ENCODE measurements around the gene CCNG1.

- TF ChIP-seq, protein P1, sequence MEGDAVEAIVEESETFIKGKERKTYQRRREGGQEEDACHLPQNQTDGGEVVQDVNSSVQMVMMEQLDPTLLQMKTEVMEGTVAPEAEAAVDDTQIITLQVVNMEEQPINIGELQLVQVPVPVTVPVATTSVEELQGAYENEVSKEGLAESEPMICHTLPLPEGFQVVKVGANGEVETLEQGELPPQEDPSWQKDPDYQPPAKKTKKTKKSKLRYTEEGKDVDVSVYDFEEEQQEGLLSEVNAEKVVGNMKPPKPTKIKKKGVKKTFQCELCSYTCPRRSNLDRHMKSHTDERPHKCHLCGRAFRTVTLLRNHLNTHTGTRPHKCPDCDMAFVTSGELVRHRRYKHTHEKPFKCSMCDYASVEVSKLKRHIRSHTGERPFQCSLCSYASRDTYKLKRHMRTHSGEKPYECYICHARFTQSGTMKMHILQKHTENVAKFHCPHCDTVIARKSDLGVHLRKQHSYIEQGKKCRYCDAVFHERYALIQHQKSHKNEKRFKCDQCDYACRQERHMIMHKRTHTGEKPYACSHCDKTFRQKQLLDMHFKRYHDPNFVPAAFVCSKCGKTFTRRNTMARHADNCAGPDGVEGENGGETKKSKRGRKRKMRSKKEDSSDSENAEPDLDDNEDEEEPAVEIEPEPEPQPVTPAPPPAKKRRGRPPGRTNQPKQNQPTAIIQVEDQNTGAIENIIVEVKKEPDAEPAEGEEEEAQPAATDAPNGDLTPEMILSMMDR (IDR thresholded peaks at IDR 0.05) = no peak
- TF ChIP-seq POLR2A (IDR thresholded peaks at IDR 0.05) = no peak
Measured at GRCh38 chr5:163458778-163459385, 21.5 kb downstream of the CCNG1 start.

All from adrenal gland (tissue), 5 donors.